CD4-positive, alpha-beta T cell treated with Interleukin-6 at 100 ng/mL for 8 hours (primary cell): ENCODE data around the gene ILDR2.

Experiments used
- DNase-seq: peaks from one replicate; pipeline ENCODE4 v3.0.0-alpha.2; 2020; ENCODE audit warnings: mixed read lengths, low spot score

The ILDR2 gene

DNA sequence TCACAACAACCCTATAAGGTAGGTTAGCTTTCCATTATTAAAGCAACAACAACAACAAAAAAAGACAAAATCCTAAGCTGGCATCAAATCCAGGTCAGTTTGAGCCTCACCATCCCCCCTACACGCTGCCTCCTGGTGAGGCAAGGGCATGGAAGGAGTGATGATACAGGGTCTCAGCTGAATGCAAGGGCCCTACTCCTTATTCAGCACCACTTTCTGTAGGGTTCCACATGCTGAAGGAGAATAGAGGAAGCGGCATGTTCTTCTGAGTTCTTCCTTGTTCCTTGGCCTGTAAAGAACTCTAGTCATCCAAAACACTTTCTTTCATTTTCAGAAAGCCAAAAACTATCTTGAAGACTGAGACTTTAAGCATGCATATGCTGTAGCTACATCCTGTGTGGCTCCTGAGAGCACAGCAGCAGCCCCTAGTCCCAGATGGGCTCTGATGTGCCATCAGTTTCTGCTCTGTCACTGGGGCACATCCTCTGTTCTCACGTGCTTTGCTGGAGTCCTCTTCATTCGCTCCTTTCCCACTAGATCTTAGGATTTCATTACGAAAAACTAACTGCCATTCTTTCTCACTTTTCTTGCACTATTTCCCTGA is 6.2 kb downstream of the ILDR2 start:
- no peak for DNase-seq

- DNase-seq, result no peak
Measured at GRCh38 chr1:166960858-166961474, 14.4 kb downstream of the ILDR2 start.

- no peak for DNase-seq
Measured at GRCh38 chr1:166956872-166957271, 18.5 kb downstream of the ILDR2 start.

DNA sequence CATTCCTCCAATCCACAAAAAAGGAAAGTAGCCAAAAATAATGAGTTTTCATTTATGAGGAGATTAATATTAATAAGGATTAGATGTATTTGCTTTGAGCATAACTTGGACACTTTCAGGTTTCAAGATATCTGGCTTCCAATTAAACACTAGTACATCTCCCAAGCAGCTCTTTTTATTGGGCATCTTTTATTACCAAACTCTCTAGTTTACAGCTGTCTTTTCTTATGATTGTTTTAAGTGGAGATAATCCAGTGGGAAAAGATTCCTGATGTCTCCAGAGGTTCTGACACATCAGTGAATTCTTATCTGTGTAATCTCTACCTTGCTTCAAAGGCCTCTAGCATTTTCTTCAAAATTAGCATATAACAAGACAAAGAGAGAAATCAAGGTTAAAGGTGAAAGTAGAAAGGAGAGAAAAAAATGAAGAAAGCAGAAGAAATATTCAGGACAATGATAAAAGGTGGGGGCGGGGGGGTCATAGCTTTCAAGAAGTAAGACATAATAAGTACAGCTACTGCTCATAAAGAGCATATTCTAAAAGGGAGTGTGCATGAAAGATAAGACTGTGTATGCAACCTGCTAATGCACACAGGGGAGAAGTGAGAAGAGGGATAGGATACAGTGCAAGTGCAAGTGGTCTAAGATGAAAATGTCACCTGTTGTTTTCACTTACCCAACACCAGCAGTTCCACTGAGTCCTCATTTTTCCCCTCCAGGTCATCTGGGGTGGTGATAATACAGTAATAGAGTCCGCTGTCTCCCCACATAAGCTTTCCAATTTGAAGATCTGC is 19.1 kb downstream of the ILDR2 start:
- no peak for DNase-seq

DNA sequence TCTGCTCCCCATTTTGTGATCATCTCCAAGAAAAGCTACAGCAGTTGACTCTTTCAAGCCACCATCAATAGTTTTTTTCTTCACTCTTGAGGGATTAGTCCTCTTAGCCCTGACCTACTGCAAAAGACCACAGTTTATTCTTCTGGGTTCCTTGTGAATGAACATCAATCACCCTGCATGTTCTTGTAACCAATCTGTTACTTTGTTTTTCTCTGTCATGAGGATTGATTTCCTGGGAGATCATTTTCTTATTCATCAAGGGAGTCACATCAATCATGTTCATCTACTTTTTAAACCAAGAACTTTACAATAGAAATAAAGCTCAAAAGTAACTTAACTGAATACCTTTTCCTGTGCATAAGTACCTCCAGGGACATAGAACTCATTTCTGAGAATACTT is 21.8 kb downstream of the ILDR2 start:
- DNase-seq, result no peak

- no peak for DNase-seq
Measured at GRCh38 chr1:166952002-166952746, 23.2 kb downstream of the ILDR2 start.

GRCh38 chr1:166951050-166951449 is 24.3 kb downstream of the ILDR2 start:
- no peak for DNase-seq

GRCh38 chr1:166950156-166950555 is 25.2 kb downstream of the ILDR2 start:
- no peak for DNase-seq

- DNase-seq, result no peak
Measured at GRCh38 chr1:166948856-166949350, 26.4 kb downstream of the ILDR2 start.

GRCh38 chr1:166947398-166948043 is 27.8 kb downstream of the ILDR2 start:
- DNase-seq, result no peak

- DNase-seq, result no peak
Measured at GRCh38 chr1:166944186-166944967, 31.0 kb downstream of the ILDR2 start.

DNA sequence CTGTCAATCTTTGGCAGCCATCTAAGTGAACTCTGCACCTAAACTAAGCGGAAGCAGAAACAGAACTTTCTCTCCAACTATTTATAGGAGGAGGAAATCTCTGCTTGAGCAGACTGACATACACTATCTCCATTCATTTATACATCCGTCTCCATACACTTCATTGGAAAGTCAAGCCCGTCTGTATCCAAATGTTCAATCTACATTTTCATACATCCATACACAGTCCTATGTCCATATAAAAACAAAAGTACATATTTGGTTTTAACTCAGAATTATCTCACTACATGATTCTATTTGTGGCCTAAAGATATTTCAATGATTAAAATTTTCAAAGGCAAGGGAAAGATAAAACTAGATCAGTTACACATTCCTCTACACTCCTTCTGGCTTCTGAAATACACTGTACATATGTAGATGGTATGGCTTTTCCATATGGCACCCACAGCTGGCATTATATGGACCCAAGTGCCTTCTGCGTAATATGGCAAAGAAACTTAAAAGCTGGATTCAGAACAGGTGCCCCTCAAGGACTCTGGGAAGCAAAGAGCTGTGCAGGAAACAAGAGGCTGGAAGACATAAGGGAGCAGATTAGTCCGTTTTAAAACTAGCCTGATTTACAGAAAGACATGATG is 35.5 kb downstream of the ILDR2 start:
- DNase-seq, result no peak

DNA sequence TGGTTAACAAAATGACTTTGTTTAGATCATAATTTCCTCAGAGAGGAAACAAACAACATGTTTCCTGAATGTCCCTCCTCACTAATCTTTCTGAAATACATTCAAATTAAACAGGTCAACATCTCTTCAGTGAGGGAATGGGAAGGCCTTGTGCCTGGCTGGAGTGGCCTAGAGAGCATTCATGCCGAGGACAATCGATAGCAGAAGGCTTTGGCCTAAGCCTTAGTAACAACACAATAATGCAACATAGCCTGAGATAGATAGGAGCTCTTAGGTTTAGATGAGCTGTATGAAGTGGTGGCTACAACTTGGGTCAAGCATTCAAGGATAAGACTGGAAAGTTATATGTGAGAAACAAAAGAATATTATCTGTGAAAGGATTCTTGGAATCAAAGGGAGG is 37.4 kb downstream of the ILDR2 start:
- no peak for DNase-seq

DNA sequence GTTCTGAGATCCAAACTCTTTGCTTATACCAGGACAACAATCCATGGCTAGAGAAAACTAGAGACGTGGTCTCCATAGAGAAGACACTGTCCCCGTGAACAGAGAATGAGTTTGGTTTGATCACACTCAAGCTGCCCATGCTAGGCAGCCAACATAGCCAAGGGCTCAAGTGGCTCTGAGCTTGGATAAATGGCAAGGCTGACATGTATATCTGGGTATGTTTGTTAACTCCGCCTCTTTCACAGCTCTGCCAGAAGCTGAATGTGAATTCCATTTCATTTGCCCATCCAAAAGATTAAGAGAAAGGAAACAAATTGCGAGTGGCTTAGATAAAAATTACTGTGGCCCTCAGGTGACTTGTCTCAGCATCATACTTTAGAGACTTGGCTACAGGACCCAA is 38.0 kb downstream of the ILDR2 start:
- no peak for DNase-seq

DNA sequence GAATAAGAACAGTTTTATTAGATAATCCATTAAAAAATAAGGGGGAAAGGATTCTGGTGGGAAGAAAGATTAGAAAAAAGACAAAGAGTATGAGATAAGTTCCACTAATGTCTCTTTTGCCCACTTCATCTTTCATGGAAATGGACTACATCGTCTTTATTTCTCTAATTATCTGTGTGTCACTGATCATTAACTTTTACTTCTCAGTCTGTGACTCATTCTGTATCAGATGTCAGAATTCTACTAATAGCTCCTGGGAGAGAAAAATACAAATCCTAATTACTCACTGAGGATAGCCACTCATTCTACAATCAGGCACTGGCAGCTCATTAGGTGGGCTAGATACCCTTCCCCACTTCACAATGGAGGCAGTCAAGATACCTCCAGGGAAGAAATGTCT is 41.7 kb downstream of the ILDR2 start:
- DNase-seq, result no peak

GRCh38 chr1:166933140-166933539 is 42.2 kb downstream of the ILDR2 start:
- no peak for DNase-seq

- DNase-seq, result no peak
Measured at GRCh38 chr1:166929911-166930310, 45.4 kb downstream of the ILDR2 start.

DNA sequence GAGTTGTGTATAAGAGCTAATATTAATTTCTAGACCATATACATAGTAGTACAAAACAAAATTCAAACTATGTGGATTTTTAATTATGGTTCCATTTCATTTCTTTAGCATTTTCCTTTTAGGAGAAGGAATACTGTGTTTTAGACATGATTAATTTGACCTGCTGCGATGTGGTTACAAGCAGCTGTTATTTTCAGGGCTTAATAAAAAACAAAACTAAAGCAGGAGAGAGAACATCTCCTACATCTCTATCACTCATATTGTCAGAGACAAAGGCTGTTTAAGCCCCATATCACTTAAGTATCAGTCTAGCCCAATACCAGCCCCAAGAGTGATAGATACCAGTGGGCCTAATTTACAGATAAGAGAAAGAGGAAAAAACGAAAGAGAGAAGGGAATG is 47.6 kb downstream of the ILDR2 start:
- DNase-seq, result no peak

DNA sequence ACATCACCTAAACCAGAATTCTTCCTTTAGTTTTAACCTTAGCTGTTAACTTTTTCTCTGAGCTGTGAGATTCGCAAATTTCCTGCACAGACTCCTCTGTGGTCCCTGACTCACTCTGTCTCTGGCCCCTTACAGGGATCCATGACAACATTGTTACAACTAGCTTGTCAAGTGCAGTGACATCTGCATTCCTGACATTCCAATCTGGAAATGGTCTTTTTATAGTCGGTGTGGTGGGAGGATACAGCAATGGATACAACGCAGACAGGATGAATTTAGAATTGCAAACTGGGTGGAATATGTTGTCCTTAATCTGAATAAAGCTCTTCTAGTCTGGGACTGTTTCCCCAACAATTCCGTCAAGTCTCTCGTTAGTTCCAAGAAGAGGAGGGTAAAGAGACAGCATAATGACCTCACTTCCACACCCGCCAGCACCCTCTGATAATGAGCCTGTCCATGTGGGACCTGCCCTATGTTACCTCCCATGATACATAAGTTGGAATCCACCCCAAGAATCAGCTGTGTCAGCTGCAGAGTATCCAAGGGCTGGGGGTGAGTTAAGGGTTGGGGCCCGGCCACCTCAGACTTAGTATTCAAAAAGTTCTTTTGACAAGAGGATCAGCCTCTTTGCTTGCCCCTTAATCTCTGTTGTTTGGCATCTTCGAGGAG is 49.4 kb downstream of the ILDR2 start:
- no peak for DNase-seq
